A673 (cell line): ENCODE measurements around the gene CELF4. TPM values are rescaled to one million over a fixed set of nuclear protein-coding genes. Genes with fewer than 3 reads are reported as not detected.

Experiments used
- BruUV-seq: library from RNA; stranded (reverse); fragments of 400-500 nt; replicated peaks from 2 replicates; lab custom pipeline; 2021; lab: Mats Ljungman, UMichigan
- CTCF ChIA-PET: fragments of 300-600 bp; sonication (Branson Sonifier 250); formaldehyde crosslinking; loops from one replicate; lab custom pipeline; 2022; ENCODE audit warnings: antibody characterized with exemption; lab: Charles Lee
- POLR2A ChIA-PET: fragments of 300-600 bp; sonication (Branson Sonifier 250); formaldehyde crosslinking; loops from one replicate; lab custom pipeline; 2022; ENCODE audit warnings: antibody characterized with exemption; ENCODE audit not compliant: low non-redundant PET; lab: Charles Lee
- DNase-seq: peaks from one replicate; pipeline ENCODE4 v3.0.0-alpha.2; 2015; ENCODE audit warnings: low spot score
- H3K27ac ChIP-seq: fragments of 200-600 bp; sonication (generic); 2 replicates; pipeline ENCODE4 v1.5.1; 2016; ENCODE audit warnings: mixed run types, low read depth, mild to moderate bottlenecking, mixed read lengths, antibody characterized with exemption, low read length; ENCODE audit not compliant: poor library complexity, severe bottlenecking
- H3K27me3 ChIP-seq: fragments of 200-600 bp; sonication (generic); replicated peaks from 2 replicates; pipeline ENCODE4 v1.6.1; 2017; ENCODE audit warnings: mixed run types, low read depth, mild to moderate bottlenecking, mixed read lengths, antibody characterized with exemption, low read length; ENCODE audit not compliant: insufficient read depth, poor library complexity
- H3K36me3 ChIP-seq: fragments of 200-600 bp; sonication (generic); 2 replicates; pipeline ENCODE4 v1.6.1; 2016; ENCODE audit warnings: mixed run types, mild to moderate bottlenecking, mixed read lengths, antibody characterized with exemption, low read length; ENCODE audit not compliant: insufficient read depth, poor library complexity, severe bottlenecking
- H3K4me1 ChIP-seq: fragments of 200-600 bp; sonication (generic); 2 replicates; pipeline ENCODE4 v1.6.1; 2017; ENCODE audit warnings: mixed run types, mild to moderate bottlenecking, mixed read lengths, antibody characterized with exemption, low read length; ENCODE audit not compliant: insufficient read depth, poor library complexity, severe bottlenecking
- H3K4me3 ChIP-seq: fragments of 200-600 bp; sonication (generic); 2 replicates; pipeline ENCODE4 v1.5.1; 2016; ENCODE audit warnings: low read depth, mixed run types, mild to moderate bottlenecking, mixed read lengths, low read length; ENCODE audit not compliant: poor library complexity, severe bottlenecking
- H3K9me3 ChIP-seq: fragments of 200-600 bp; sonication (generic); 2 replicates; pipeline ENCODE4 v1.6.1; 2016; ENCODE audit warnings: mixed run types, low read depth, mild to moderate bottlenecking, mixed read lengths, antibody characterized with exemption, low read length; ENCODE audit not compliant: poor library complexity, severe bottlenecking
- CTCF ChIP-seq: fragments of 300-800, 200-600 bp; sonication (generic); conservative IDR thresholded peaks from 2 replicates; pipeline ENCODE4 v1.5.1; 2017; ENCODE audit warnings: low read depth, mild to moderate bottlenecking, antibody characterized with exemption, low read length, moderate library complexity, mixed read lengths
- EZH2 ChIP-seq: fragments of 200-600 bp; sonication (generic); IDR thresholded peaks from 2 replicates; pipeline ENCODE4 v1.6.1; 2017; ENCODE audit warnings: borderline replicate concordance, low read depth, mild to moderate bottlenecking, mixed read lengths, antibody characterized with exemption, low read length; ENCODE audit not compliant: poor library complexity, severe bottlenecking
- intact Hi-C: fragments of 100-400 bp; cut with micrococcal nuclease; formaldehyde crosslinking; loops from one replicate; pipeline ENCODE4 v1.10.0; 2022; ENCODE audit not compliant: unreplicated experiment
- total RNA-seq: library from RNA; stranded (reverse); gene quantifications from 2 replicates; pipeline ENCODE4 v1.2.3, GENCODE V29; 2021

CELF4 gene
- total RNA-seq, 1 experiment from 2014 or later: not detected

GRCh38 chr18:37299471-37300304 is 265.9 kb downstream of the CELF4 start:
- no peaks in the 10 kb centered on the region for H3K36me3 ChIP-seq
- H3K4me1 ChIP-seq: peaks cover 9% of the 10 kb centered on the region
- ChIA-PET CTCF (no interaction called here), POLR2A (no interaction called here)
- H3K27me3 ChIP-seq: no peaks in the 10 kb centered on the region
- intact Hi-C loops: no loop called here
- H3K9me3 ChIP-seq: no peaks in the 10 kb centered on the region
- no peak for TF ChIP-seq EZH2
- no peak for TF ChIP-seq CTCF
- no TSS peak for BruUV-seq
- no peak overlapping the region for H3K4me3 ChIP-seq
- DNase-seq: peak; percentile 93
- no peak overlapping the region for H3K27ac ChIP-seq

GRCh38 chr18:37298816-37299215 is 266.8 kb downstream of the CELF4 start:
- POLR2A ChIA-PET: no interaction called here
- intact Hi-C loops: no loop called here
- CTCF ChIA-PET: no interaction called here
- no peak for DNase-seq
- BruUV-seq: no TSS peak
- TF ChIP-seq CTCF (no peak), EZH2 (no peak)
- Histone ChIP-seq H3K27me3 (no peaks in the 10 kb centered on the region), H3K4me1 (peaks cover 9% of the 10 kb centered on the region), H3K27ac (no peak overlapping the region), H3K4me3 (no peak overlapping the region), H3K9me3 (no peaks in the 10 kb centered on the region), H3K36me3 (no peaks in the 10 kb centered on the region)

- Histone ChIP-seq H3K4me1 (peaks cover 9% of the 10 kb centered on the region), H3K9me3 (no peaks in the 10 kb centered on the region), H3K36me3 (no peaks in the 10 kb centered on the region), H3K27me3 (no peaks in the 10 kb centered on the region), H3K4me3 (no peak overlapping the region), H3K27ac (no peak overlapping the region)
- TF ChIP-seq CTCF (no peak), EZH2 (no peak)
- no peak for DNase-seq
- ChIA-PET CTCF (no interaction called here), POLR2A (no interaction called here)
- intact Hi-C loops: no loop called here
- no TSS peak for BruUV-seq
These were observed 268.5 kb downstream of the CELF4 start for GRCh38 chr18:37297106-37297505.
